HG03025 (cell line): Measurements from ENCODE around the gene EFNA5.

ENCODE experiments used
- ATAC-seq: cut with Tn5 transposase; IDR thresholded peaks from one replicate; pipeline ENCODE4 v1.9.1; 2021; ENCODE audit warnings: mild to moderate bottlenecking, moderate library complexity; ENCODE audit not compliant: unreplicated experiment, low FRiP score

The EFNA5 gene

DNA sequence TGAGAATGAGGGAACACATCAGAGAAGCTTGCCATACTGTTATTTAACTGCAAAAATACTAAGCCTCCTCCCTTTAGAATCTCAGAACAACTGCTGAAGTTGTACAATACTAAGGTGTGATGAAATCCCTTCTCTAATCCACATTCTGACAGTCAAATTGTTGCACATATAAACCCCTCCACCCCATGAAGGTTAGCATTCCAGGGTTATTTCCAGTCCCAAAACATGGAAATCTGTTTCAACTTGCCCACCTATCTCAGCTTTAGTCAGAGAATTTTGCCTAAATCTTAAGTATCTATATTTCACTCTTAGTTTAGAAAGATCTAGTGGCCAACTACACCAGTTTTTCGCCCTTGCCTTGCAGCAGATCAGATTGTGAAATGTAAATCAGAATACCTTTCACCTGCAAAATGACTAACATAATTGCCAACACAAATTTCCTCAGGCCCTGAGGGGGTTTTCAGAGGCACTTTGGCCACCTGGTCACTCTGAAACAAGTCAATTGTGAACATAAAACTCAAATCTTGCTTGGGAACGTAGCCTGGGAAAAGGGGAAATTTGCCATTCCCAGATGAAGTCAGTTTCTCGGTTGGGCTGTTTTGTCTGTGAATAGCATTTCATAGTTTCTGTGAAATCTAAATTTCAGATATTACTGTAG lies 93.9 kb downstream of the EFNA5 start:
- ATAC-seq = no peak

DNA sequence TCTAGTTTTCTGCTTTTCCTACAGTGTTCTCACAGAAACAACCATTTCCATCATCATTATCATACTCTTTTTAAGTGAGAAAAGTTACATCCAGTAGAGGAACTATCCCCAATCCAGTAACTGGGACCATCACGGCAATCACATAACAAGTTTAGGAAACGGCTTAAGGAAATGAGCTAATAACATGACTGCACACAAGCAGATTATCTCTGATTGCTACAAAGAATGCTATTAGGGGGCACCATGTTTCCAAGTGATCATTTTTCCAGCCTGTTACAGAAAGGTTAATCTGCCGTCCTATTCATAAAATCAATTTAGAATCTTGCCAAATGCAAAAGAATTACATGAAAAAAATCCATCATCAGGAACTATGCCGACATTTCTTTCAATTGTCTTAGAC lies 94.6 kb downstream of the EFNA5 start:
- ATAC-seq = no peak

DNA sequence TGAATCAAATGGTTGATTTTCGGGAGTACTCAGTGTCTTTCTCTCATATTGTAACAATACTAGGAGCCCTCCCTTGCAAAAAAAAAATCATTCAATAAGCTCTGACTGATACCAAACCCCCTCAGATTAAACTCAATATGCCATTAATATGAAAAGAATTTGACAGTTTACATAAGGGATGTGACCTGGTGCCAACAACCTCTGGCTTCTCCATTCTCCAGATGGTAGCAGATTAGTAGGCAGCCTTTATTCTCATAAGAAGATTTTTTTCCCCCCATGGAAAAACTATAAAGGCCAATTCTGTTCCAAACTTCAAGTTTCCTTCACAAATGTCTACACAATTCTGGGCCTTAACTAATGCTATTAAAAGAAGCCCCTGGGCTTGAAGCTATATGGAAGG lies 96.5 kb downstream of the EFNA5 start:
- no peak for ATAC-seq

DNA sequence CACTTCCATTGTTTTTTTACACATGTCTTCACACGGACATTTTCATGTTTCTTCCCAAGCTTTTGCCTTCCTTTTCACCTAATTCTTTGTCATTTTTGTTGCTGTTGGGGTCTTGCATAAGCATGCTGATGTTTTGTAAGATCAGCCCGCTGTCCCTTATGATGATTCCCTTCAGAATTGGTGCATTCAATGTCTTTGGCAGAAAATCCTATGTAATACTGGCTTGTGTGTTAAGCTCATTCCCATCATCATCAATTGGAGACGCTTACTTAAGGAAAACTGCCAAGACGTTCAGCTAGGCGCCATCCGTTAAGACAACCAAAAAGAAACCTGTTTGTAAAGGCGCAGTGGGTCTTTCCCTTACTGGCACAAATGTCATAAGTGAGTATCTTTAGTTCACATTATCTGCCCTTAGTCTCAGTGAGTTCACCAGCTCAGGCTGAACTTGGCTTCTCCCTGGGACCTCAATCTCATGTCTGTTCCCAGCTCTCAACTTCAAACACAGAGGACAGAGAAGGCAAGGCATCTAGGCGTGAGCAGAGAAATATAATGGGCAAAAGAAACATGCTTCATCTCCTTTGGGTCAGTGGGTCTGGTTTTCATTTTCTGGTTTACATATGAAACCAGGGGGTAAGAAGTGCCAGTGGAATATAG lies 97.9 kb downstream of the EFNA5 start:
- no peak for ATAC-seq

DNA sequence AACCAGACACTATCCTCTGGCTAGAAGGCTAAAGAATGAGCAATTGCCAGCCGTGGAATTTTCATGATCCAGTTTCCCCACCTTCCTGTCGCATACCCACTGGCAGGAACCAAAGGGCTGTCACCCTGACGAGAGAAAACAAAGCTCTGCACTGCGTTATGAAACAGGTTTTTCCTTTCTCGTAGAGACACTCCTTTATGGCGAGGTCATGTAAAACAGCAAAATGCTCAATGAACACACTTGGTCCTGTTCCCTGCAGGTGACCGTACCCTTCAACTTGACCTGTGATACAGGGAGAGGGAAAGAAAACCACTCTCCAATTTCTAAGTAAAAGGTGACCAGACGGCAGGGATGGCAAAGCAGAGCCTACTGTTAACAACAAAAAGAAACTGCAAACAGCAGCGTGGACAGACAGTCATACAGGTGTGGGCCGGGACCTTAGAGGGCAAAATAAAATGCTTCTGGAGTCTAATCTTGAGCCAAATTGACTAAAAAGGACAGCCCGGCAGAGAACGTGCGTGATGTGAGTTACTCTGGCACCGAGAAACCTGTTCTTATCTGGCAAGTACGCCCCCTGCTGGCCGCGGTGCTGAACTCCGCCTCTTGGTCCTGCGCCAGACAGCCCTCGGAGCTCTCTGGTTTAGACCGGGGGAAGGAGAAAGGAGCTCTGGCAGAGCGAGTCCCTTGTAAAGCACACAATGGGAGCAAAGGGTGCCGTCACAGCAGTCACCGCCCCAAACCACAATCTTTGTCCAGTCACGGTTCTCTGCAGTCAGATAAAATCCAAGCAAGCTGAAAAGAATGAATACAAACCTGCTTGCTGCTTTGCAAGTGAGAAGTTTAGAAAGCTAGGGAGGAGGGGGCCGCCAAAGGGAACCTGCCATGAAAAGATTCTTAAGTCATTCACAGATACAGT lies 98.9 kb downstream of the EFNA5 start:
- peak; percentile 60 for ATAC-seq

GRCh38 chr5:107570805-107571531 lies 99.8 kb downstream of the EFNA5 start:
- peak; percentile 84 for ATAC-seq

DNA sequence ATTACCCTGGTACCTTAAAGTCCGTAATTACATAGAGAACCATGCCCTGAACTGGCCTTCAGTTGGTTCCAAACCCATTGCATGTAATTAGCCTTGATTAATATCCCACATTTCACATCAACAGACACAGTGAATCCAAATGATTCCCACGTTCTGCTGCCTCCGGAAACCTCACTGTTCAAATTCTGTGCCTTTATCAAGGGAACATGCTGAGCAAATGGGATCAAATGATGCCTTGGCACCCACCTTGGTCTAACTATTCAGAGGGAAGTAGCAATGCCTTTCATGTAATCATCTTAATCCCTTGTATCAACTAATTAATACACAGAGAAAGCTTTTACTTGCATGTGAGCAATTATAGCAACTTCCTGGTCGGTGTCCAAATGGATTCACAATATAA lies 100.6 kb downstream of the EFNA5 start:
- ATAC-seq = no peak

DNA sequence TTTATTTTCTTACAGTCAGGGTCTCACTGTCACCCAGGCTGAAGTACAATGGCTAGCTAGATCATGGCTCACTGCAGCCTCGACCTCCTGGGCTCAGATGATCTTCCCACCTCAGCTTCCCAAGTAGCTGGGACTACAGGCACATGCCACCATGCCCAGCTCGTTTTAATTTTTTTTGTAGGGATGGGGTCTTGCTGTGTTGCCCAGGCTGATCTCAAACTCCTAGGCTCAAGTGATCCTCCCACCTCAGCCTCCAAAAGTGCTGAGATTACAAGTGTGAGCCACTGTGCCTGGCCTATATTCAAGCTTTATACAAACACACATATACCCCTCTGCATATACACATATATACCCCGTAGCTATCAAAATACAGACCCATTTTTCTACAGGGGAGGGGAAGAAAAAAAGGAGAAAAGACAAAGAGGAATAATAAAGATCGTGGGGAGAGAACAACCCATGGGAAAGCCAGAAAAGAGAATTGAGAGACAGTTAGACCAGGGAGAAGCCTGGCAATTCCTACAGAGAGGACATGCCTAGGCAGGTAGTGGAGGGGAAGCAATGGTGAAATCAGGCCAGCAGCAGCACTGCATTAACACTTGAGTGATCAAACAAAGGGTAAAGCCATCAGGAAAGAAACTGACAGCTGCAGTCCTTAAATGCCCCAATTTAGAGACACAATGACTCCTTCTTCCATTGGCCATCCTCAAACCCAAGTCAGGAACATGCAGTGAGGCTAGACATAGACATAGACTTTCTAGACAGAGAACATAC lies 102.7 kb downstream of the EFNA5 start:
- ATAC-seq = no peak

GRCh38 chr5:107566986-107567385 lies 103.8 kb downstream of the EFNA5 start:
- no peak for ATAC-seq

DNA sequence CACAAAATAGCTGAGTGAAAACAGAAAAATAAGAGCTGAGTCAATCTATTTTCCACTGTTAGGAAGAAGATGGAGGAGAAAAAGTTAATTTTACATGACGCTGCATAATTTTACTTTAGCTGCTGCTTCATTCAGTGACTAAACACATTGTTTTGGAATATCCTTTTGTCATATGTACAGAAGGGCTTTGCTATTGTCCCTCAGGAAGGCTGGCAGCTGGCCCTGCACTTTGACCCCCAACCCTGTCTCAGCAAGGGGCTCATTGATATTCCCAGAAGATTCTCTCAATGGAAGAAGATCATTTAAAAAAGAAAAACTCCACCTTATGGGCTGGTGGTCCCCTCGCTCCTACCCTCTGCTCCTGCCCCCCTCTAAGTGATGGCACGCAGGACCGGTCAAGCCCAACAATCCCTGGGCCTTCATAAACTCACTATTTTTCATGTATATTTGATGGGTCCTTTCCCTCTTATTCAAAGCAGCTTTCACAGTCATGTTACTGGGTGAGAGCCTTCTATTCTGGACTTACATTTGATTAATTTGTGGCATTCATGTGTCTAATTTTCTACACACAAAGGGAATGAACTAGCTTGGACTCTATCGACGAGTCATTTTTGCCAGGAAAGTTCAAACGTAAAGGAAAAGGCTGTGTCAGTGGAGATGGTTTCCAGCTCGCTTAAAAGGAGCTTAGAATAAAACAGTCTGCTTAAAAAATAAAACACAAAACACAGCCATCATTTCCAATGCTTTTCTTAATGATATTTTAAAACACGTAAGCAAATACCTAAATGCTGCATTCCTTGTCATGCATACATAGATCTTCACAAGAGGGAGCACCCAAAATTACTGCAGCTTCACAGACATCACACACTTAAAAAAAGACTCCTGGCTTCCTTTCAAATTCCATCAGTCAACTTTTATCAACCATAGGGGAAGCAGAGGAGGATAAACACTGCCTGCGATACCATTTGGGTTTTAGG lies 104.7 kb downstream of the EFNA5 start:
- ATAC-seq = no peak

GRCh38 chr5:107564931-107565372 lies 105.8 kb downstream of the EFNA5 start:
- no peak for ATAC-seq

- no peak for ATAC-seq
Observed at GRCh38 chr5:107563959-107564544, 106.7 kb downstream of the EFNA5 start.

GRCh38 chr5:107560377-107560776 lies 110.4 kb downstream of the EFNA5 start:
- ATAC-seq = no peak

- ATAC-seq = no peak
Observed at GRCh38 chr5:107558823-107559375, 111.8 kb downstream of the EFNA5 start.

DNA sequence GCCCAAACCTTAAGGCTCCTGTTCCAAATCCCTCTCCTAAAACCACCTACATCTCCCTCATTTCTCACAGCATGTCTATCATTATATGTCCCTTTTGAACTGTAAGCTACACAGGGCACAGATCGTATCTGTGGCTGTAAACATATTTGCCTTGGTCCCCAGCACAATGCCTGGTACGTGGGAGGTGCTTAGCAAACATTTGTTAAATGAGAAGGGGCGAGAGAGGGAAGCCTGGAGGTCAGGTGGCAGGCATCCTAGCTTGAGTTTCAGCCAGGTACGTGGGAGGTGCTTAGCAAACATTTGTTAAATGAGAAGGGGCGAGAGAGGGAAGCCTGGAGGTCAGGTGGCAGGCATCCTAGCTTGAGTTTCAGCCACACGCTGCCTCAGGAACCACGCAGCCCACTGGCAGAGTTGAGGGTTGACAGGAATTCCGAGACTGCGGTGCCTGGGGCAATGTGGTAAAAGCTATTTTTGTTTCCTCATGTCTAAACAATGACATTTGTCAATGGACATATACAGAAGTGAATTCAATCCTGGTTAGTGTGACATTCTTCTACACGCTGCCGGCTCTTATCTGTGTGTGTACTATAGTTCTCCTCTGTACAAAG lies 113.6 kb downstream of the EFNA5 start:
- ATAC-seq = no peak

- no peak for ATAC-seq
Observed at GRCh38 chr5:107556575-107556974, 114.2 kb downstream of the EFNA5 start.

GRCh38 chr5:107555425-107556090 lies 115.2 kb downstream of the EFNA5 start:
- no peak for ATAC-seq
